ENCODE data around the gene HACL1. TPM values are rescaled to one million over a fixed set of nuclear protein-coding genes. Genes with fewer than 3 reads are reported as not detected.

The HACL1 gene
- total RNA-seq, 1 donor, result 48.7 TPM

- no peak for DNase-seq (ENCODE audit: low read depth in 2 of 3, low spot score in 2 of 3)
Observed at GRCh38 chr3:15531346-15531745, 70.0 kb downstream of the HACL1 start.

GRCh38 chr3:15528854-15529537, 72.4 kb downstream of the HACL1 start:
- no peak for DNase-seq (ENCODE audit: low read depth in 2 of 3, low spot score in 2 of 3)

GRCh38 chr3:15527031-15527459, 74.3 kb downstream of the HACL1 start:
- no peak for DNase-seq (ENCODE audit: low read depth in 2 of 3, low spot score in 2 of 3)

- DNase-seq (ENCODE audit: low read depth in 2 of 3, low spot score in 2 of 3), result no peak
Observed at GRCh38 chr3:15525790-15526189, 75.6 kb downstream of the HACL1 start.

GRCh38 chr3:15523660-15524417, 77.5 kb downstream of the HACL1 start:
- no peak for DNase-seq (ENCODE audit: low read depth in 2 of 3, low spot score in 2 of 3)

GRCh38 chr3:15522016-15522415, 79.4 kb downstream of the HACL1 start:
- no peak for DNase-seq (ENCODE audit: low read depth in 2 of 3, low spot score in 2 of 3)

GRCh38 chr3:15521573-15521965, 79.8 kb downstream of the HACL1 start, which contains the start of gene COLQ:
COLQ (minus strand) TSS chr3:15521706; CDS start chr3:15521625, 81 bp downstream.
- no peak for DNase-seq (ENCODE audit: low read depth in 2 of 3, low spot score in 2 of 3)

GRCh38 chr3:15520804-15521572, 80.4 kb downstream of the HACL1 start:
- DNase-seq (ENCODE audit: low read depth in 2 of 3, low spot score in 2 of 3), result no peak

GRCh38 chr3:15520185-15520584, 81.2 kb downstream of the HACL1 start:
- DNase-seq (ENCODE audit: low read depth in 2 of 3, low spot score in 2 of 3), result peak in 1 of 3 donors; percentile 53

GRCh38 chr3:15519096-15519495, 82.3 kb downstream of the HACL1 start:
- no peak for DNase-seq (ENCODE audit: low read depth in 2 of 3, low spot score in 2 of 3)

- DNase-seq (ENCODE audit: low read depth in 2 of 3, low spot score in 2 of 3), result no peak
Observed at GRCh38 chr3:15514663-15515340, 86.6 kb downstream of the HACL1 start.

GRCh38 chr3:15513810-15514662, 87.3 kb downstream of the HACL1 start:
- DNase-seq (ENCODE audit: low read depth in 2 of 3, low spot score in 2 of 3), result no peak

GRCh38 chr3:15513116-15513515, 88.3 kb downstream of the HACL1 start:
- no peak for DNase-seq (ENCODE audit: low read depth in 2 of 3, low spot score in 2 of 3)

- DNase-seq (ENCODE audit: low read depth in 2 of 3, low spot score in 2 of 3), result peak in 2 of 3 donors; percentile 58 to 81
Observed at GRCh38 chr3:15512166-15512565, 89.2 kb downstream of the HACL1 start.

GRCh38 chr3:15511156-15511555, 90.2 kb downstream of the HACL1 start:
- no peak for DNase-seq (ENCODE audit: low read depth in 2 of 3, low spot score in 2 of 3)

Other genes with a start within 250 kb of the HACL1 start
- 15.6 TPM for gene METTL6, start 174.0 kb downstream of the HACL1 start, total RNA-seq
- 27.5 TPM for gene EAF1, start 174.0 kb downstream of the HACL1 start, total RNA-seq
- gene COLQ, start 79.9 kb downstream of the HACL1 start, total RNA-seq, result 0.81 TPM
- 18.3 TPM for gene BTD, start 176 bp upstream of the HACL1 start, total RNA-seq
- gene ANKRD28, start 196.4 kb upstream of the HACL1 start, total RNA-seq, result 403 TPM